ENCODE data around the gene ANO1.

DNA sequence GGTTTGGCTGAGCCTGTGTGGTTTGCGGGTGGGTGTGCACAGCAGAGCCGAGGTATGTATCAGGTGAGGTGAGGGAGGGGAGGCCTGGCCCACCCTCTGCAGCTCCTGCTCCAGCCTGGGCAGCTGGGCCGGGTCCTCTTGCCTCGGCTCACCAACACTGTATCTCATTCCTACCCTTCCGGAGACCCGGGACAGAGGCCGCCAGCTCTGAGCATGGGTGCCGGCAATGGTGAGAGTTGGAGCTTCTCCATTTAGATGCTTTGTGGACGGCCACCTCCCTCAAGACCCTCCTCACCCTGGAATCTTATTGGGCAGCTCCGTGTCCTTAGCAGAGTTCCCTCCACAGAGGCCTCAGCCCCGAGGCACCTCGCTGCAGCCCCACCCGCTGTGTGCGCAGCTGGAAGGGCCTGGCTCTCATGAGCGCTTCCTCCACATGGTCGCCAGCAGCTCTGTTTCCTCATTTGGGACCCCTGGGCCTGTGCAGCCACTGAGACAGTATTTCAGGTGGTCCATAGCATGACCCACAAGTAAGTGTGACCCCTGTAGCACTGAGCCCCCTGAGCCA is 55.7 kb downstream of the ANO1 start:
- TF ChIP-seq POLR2A (IDR thresholded peaks at IDR 0.05), result no peak
- TF ChIP-seq, protein P1, sequence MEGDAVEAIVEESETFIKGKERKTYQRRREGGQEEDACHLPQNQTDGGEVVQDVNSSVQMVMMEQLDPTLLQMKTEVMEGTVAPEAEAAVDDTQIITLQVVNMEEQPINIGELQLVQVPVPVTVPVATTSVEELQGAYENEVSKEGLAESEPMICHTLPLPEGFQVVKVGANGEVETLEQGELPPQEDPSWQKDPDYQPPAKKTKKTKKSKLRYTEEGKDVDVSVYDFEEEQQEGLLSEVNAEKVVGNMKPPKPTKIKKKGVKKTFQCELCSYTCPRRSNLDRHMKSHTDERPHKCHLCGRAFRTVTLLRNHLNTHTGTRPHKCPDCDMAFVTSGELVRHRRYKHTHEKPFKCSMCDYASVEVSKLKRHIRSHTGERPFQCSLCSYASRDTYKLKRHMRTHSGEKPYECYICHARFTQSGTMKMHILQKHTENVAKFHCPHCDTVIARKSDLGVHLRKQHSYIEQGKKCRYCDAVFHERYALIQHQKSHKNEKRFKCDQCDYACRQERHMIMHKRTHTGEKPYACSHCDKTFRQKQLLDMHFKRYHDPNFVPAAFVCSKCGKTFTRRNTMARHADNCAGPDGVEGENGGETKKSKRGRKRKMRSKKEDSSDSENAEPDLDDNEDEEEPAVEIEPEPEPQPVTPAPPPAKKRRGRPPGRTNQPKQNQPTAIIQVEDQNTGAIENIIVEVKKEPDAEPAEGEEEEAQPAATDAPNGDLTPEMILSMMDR (IDR thresholded peaks at IDR 0.05), result no peak

Data from uterus (tissue), 2 donors.